ENCODE measurements around the gene BBX.
"Not testable (repeated sequence)": the region's sequence is repeated elsewhere in the genome, so short reads cannot be mapped to it uniquely, and the experiment has no call there.

The BBX gene

DNA sequence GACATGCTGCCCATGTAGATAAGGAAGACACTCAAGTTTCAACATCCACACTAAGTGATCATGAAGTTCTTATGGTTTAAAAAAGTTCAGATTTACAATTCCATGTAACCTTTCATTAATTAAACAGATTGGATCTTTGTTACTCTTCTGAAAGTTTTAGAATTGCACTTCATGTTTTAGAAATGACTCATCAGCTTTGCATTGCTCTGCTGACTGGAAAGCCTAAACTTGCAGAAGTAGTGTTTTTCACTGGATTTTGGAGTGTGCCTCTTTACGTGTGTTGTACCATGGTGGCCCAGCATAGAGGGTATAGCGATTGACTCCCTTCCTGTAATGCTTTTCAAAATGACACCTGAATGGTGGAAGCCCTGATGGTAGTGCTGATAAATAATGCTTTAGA is 157.9 kb downstream of the BBX start:
- in situ Hi-C loops (cut with HindIII; ENCODE audit: low sequenced_read_pairs) = no loop called here

GRCh38 chr3:107681396-107681795 is 158.6 kb downstream of the BBX start:
- in situ Hi-C loops (cut with HindIII; ENCODE audit: low sequenced_read_pairs) = no loop called here

- in situ Hi-C loops (cut with HindIII; ENCODE audit: low sequenced_read_pairs) = no loop called here
Measured at GRCh38 chr3:107682580-107682979, 159.8 kb downstream of the BBX start.

- in situ Hi-C loops (cut with HindIII; ENCODE audit: low sequenced_read_pairs) = no loop called here
Measured at GRCh38 chr3:107683447-107683846, 160.7 kb downstream of the BBX start.

DNA sequence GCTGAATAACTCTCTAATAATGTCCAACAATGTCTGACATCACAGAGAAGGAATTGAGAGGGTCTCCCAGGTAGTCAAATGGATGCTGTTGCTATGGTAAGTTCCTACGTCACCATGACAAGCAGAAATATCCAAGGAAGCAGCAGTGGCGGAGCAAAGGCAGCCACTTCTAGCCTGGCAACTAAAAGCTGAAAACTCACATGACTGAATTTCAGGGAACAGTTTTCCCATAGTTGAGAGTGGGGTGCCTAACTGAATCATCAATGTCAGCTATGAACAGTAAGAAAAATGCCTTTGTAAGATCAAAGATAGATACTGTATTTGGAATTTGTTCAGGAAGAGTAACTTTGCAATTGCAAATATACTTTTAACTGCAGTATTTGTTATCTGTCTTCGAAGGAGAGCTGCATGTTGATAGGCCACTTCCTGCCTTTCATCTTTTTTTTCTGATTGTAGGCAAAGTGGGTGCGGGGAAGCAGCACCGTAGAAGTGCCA is 161.7 kb downstream of the BBX start:
- in situ Hi-C loops (cut with HindIII; ENCODE audit: low sequenced_read_pairs) = no loop called here

DNA sequence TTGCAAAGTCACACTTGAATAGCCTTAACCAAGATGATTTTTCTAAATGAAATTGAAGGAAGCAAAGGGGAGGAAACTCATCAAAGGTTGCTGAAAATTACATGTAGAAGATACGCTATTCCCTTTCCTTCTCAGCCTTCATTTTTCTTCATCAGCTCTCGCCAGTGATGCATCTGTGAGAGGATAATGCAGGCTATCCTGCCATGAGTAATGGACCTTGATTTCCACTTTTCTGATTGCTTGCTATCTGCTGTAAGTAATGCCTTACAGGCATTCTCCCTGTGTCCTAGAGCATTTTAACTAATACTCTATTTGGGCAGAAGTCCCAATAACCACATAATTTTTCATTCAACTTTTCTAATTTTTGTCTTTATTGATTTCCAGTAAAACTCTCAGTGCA is 162.6 kb downstream of the BBX start:
- in situ Hi-C loops (cut with HindIII; ENCODE audit: low sequenced_read_pairs) = no loop called here

GRCh38 chr3:107687056-107687581 is 164.4 kb downstream of the BBX start:
- in situ Hi-C loops (cut with HindIII; ENCODE audit: low sequenced_read_pairs) = no loop called here

GRCh38 chr3:107689355-107689754 is 166.6 kb downstream of the BBX start:
- in situ Hi-C loops (cut with HindIII; ENCODE audit: low sequenced_read_pairs) = no loop called here

DNA sequence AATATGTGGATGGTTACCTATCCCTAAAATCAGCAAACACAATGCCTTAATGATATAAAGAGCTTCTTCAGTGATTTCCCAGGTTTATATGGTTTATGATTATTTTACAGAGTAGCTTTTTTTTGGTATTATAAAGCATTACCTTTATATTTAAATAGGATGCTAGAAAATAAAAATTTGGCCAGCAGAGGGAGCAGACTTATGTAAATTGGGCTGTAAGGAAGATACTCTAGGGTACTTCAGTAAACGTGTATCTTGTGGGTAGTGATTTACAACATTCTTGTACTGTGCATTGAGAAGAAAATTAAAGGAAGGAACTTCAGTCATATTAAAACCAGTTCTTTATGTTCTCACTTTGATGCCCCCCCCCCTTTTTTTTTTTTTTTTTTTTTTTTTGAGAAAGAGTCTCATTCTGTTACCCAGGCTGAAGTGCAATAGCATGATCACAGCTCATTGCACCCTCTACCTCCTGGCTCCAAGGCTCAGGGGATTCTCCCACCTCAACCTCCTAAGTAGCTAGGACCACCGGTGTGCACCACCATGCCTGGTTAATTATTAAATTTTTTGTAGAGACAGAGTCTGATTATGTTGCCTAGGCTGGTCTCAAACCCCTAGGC is 167.9 kb downstream of the BBX start:
- in situ Hi-C loops (cut with HindIII; ENCODE audit: low sequenced_read_pairs) = no loop called here

GRCh38 chr3:107691984-107692383 is 169.2 kb downstream of the BBX start:
- in situ Hi-C loops (cut with HindIII; ENCODE audit: low sequenced_read_pairs) = not testable (repeated sequence)

- in situ Hi-C loops (cut with HindIII; ENCODE audit: low sequenced_read_pairs) = not testable (repeated sequence)
Measured at GRCh38 chr3:107697348-107697747, 174.6 kb downstream of the BBX start.

- in situ Hi-C loops (cut with HindIII; ENCODE audit: low sequenced_read_pairs) = not testable (repeated sequence)
Measured at GRCh38 chr3:107697855-107698254, 175.1 kb downstream of the BBX start.

GRCh38 chr3:107699682-107700081 is 176.9 kb downstream of the BBX start:
- in situ Hi-C loops (cut with HindIII; ENCODE audit: low sequenced_read_pairs) = no loop called here

- in situ Hi-C loops (cut with HindIII; ENCODE audit: low sequenced_read_pairs) = no loop called here
Measured at GRCh38 chr3:107701299-107701698, 178.5 kb downstream of the BBX start.

- in situ Hi-C loops (cut with HindIII; ENCODE audit: low sequenced_read_pairs) = no loop called here
Measured at GRCh38 chr3:107704477-107704876, 181.7 kb downstream of the BBX start.

GRCh38 chr3:107705046-107705445 is 182.3 kb downstream of the BBX start:
- in situ Hi-C loops (cut with HindIII; ENCODE audit: low sequenced_read_pairs) = no loop called here

GRCh38 chr3:107710851-107711250 is 188.1 kb downstream of the BBX start:
- in situ Hi-C loops (cut with HindIII; ENCODE audit: low sequenced_read_pairs) = no loop called here

GRCh38 chr3:107716734-107717133 is 194.0 kb downstream of the BBX start:
- in situ Hi-C loops (cut with HindIII; ENCODE audit: low sequenced_read_pairs) = no loop called here

GRCh38 chr3:107718547-107718946 is 195.8 kb downstream of the BBX start:
- in situ Hi-C loops (cut with HindIII; ENCODE audit: low sequenced_read_pairs) = no loop called here

DNA sequence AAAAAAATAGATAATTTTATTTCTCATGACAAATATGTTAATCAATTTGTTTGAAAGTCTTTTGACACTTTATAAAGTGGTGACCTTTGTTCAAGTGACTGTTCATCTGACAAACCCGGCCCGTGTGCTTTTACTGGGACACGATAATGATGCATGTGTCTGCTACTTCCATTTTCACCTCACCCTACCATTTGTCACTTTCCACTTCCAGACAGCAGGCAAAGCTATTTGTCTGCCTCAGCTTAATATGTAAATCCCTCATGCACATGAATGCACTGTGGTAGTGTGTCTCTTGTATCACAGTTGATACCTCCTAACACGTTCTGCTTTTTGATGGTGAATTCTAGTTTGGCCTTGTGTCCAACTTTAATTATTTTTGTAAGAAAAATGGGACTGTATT is 204.3 kb downstream of the BBX start:
- in situ Hi-C loops (cut with HindIII; ENCODE audit: low sequenced_read_pairs) = no loop called here

- in situ Hi-C loops (cut with HindIII; ENCODE audit: low sequenced_read_pairs) = no loop called here
Measured at GRCh38 chr3:107729686-107730085, 206.9 kb downstream of the BBX start.

DNA sequence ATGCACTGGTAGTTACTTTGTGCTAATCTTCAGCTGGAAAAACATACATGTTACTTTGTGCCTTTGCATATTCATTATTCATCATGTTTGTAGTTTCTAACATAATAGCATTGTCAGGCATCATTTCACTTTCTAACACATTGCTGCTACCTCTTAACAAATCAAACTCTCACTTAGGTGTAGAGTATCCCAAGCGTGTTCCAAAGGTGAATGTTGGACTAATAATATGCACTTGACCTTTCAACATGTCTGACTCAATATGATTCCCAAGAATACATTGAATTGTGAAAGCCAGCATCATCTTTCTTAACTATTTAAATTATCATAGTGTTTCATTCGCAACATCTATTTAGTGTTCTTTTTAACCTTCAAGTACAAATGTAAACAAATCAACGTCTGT is 211.6 kb downstream of the BBX start:
- in situ Hi-C loops (cut with HindIII; ENCODE audit: low sequenced_read_pairs) = no loop called here

DNA sequence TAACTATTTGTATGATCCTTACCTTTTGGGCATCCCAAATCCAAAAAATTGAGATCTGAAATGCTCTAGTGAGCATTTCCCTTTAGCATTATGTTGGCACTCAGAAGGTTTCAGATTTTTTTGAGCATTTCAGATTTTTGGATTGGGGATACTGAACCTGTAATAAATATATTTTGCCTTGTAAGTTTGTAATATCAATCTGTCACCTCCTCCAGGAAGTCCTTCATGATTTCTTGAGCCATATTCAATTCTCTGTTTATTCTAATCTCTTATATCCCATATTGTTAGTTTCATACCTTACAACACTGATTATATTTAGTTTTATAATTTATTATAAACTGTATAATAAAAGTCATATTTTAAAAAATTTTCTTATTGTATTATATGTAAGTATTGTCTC is 215.2 kb downstream of the BBX start:
- in situ Hi-C loops (cut with HindIII; ENCODE audit: low sequenced_read_pairs) = no loop called here
